ENCODE results near the gene EVX2. TPM values are rescaled to one million over a fixed set of nuclear protein-coding genes. Genes with fewer than 3 reads are reported as not detected.

Gene EVX2
- total RNA-seq, 4 donors from 2014 or later = 0.28 TPM; not detected in 3

- H3K27ac ChIP-seq = peak overlapping the region; percentile 98 to 99
- H3K4me3 ChIP-seq = peak overlapping the region; percentile 43 to 51
- TF ChIP-seq POLR2A (IDR thresholded peaks at IDR 0.05) = peak in 1 of 2 donors; percentile 3
- TF ChIP-seq CTCF (IDR thresholded peaks at IDR 0.05) = no peak
- no peaks in the 10 kb centered on the region for H3K9me3 ChIP-seq
- DNase-seq = no peak
- H3K4me1 ChIP-seq = no peaks in the 10 kb centered on the region
- no peaks in the 10 kb centered on the region for H3K27me3 ChIP-seq
- H3K36me3 ChIP-seq = no peaks in the 10 kb centered on the region
- intact Hi-C loops (cut with DNase I; ENCODE audit: low total_unique reads) = no loop called here
These were observed 34.1 kb upstream of the EVX2 start for GRCh38 chr2:176117823-176118371.

DNA sequence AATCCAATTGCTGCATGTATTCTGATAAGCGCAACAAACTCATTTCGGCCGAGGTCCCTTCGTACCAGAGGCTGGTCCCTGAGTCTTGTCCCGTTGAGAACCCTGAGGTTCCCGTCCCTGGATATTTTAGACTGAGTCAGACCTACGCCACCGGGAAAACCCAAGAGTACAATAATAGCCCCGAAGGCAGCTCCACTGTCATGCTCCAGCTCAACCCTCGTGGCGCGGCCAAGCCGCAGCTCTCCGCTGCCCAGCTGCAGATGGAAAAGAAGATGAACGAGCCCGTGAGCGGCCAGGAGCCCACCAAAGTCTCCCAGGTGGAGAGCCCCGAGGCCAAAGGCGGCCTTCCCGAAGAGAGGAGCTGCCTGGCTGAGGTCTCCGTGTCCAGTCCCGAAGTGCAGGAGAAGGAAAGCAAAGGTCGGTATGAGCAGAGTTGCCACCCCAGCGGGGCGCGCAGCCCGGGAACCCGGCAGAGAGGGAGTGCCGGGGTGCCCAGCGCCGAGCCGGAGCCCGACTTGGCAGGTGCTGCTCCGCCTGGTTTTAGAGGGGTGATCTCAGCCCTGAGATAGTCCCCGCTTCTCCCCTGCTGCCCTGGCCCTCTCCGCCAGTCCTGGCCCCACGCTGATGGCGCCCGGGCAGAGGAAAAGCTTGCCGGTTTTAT lies 33.5 kb upstream of the EVX2 start:
- Histone ChIP-seq H3K9me3 (no peaks in the 10 kb centered on the region), H3K27me3 (no peaks in the 10 kb centered on the region), H3K4me1 (no peaks in the 10 kb centered on the region), H3K36me3 (no peaks in the 10 kb centered on the region), H3K27ac (peak overlapping the region; percentile 98 to 99), H3K4me3 (peak overlapping the region; percentile 43 to 51)
- TF ChIP-seq CTCF (IDR thresholded peaks at IDR 0.05) (no peak), POLR2A (IDR thresholded peaks at IDR 0.05) (no peak)
- intact Hi-C loops (cut with DNase I; ENCODE audit: low total_unique reads) = no loop called here
- DNase-seq = no peak

- peak; percentile 91 to 96 for DNase-seq
- Histone ChIP-seq H3K4me1 (no peaks in the 10 kb centered on the region), H3K27me3 (no peaks in the 10 kb centered on the region), H3K9me3 (no peaks in the 10 kb centered on the region), H3K27ac (peak within 1 kb of the TSS; percentile 98 to 99), H3K4me3 (peak within 1 kb of the TSS; percentile 43 to 51), H3K36me3 (no peaks in the 10 kb centered on the region)
- peak; percentile 65 to 76 (median 68) for TF ChIP-seq CTCF (IDR thresholded peaks at IDR 0.05)
- TF ChIP-seq POLR2A (IDR thresholded peaks at IDR 0.05) = peak; percentile 93 to 98
- intact Hi-C loops (cut with DNase I; ENCODE audit: low total_unique reads) = no loop called here
These were observed 32.4 kb upstream of the EVX2 start, which contains the start of gene HOXD10 for GRCh38 chr2:176115883-176116813. Gene HOXD10, plus strand, starts transcription at chr2:176116778. Its CDS starts 56 bp downstream, at chr2:176116834.

DNA sequence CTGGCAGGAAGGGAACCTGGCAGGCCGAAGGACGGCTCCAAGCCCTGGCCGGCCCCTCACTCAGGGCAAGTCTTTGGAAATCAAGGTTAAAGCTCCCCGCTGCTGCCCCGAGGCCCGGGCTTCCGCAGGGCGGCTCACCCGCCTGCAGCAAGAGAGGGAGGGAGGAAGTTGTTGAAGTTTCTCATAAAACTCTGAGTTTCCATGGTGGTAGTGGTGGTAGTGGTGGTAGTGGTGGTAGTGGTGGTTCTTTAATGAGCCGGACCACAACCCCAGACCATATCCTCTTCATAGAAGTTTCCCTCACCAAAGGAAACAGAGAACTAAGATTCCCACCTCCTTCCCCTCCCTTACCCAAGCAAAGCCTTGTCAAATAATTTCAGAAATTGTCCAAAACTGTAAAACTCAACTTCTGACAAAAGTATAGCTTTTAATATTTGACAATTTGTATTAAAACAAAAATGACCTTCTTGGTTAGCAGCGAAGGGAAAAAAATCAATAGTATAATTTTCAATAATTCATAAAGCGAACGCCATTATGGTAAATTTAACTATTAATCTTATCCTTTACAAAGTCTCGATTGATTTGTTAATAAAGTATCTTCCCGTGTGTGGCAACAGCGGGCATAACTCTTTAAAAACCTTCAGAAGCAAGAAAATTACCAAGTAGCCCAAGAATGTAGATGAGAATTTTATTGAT lies 31.3 kb upstream of the EVX2 start:
- peak overlapping the region; percentile 98 to 99 for H3K27ac ChIP-seq
- intact Hi-C loops (cut with DNase I; ENCODE audit: low total_unique reads) = no loop called here
- TF ChIP-seq CTCF (IDR thresholded peaks at IDR 0.05) (no peak), POLR2A (IDR thresholded peaks at IDR 0.05) (no peak)
- DNase-seq = no peak
- H3K4me3 ChIP-seq = peak overlapping the region; percentile 43 to 51
- H3K27me3 ChIP-seq = no peaks in the 10 kb centered on the region
- H3K9me3 ChIP-seq = no peaks in the 10 kb centered on the region
- H3K4me1 ChIP-seq = no peaks in the 10 kb centered on the region
- no peaks in the 10 kb centered on the region for H3K36me3 ChIP-seq

Data from uterus (tissue), 4 donors.